IPS DF 6.9 (cell line): ENCODE measurements around the gene GRAMD1A.

Source experiments
- DNase-seq: peaks from one replicate; pipeline ENCODE4 v3.0.0-alpha.2; 2013; ENCODE audit warnings: low read depth, low spot score
- H3K27ac ChIP-seq: one replicate; pipeline ENCODE4 v1.5.1; 2013; ENCODE audit warnings: low read length, control low read depth
- H3K27me3 ChIP-seq: 2 replicates; pipeline ENCODE4 v1.6.1; 2013; ENCODE audit warnings: mild to moderate bottlenecking, low read length; ENCODE audit not compliant: control insufficient read depth, insufficient read depth
- H3K36me3 ChIP-seq: 2 replicates; pipeline ENCODE4 v1.6.1; 2013; ENCODE audit warnings: low read length; ENCODE audit not compliant: control insufficient read depth, insufficient read depth
- H3K4me1 ChIP-seq: 2 replicates; pipeline ENCODE4 v1.6.1; 2013; ENCODE audit warnings: low read length; ENCODE audit not compliant: control insufficient read depth, insufficient read depth
- H3K4me3 ChIP-seq: 2 replicates; pipeline ENCODE4 v1.5.1; 2013; ENCODE audit warnings: mild to moderate bottlenecking, low read length
- H3K9me3 ChIP-seq: 2 replicates; pipeline ENCODE4 v1.6.1; 2013; ENCODE audit warnings: low read length, inconsistent platforms; ENCODE audit not compliant: control insufficient read depth, insufficient read depth
- WGBS: extraction: QIAGEN DNeasy Blood & Tissue Kit; methylation state at CpG from one replicate; pipeline ENCODE4 v1.1.7; 2013; ENCODE audit warnings: mixed read lengths, missing lambda C conversion rate; ENCODE audit not compliant: insufficient read length, insufficient coverage; 5-methylcytosine and 5-hydroxymethylcytosine counted together

The GRAMD1A gene

GRCh38 chr19:35029737-35030256 is 29.7 kb downstream of the GRAMD1A start:
- Histone ChIP-seq H3K4me1 (no peaks in the 10 kb centered on the region), H3K9me3 (no peaks in the 10 kb centered on the region), H3K36me3 (peaks cover 19% of the 10 kb centered on the region), H3K27me3 (peaks cover 12% of the 10 kb centered on the region; the same call in 1 of the 2 replicates), H3K27ac (no peak overlapping the region), H3K4me3 (peak overlapping the region; percentile 71; the same call in 1 of the 2 replicates)
- WGBS = no CpG with 5 or more reads among the region's 11 CpGs
- DNase-seq = no peak

- no peak for DNase-seq
- peak within 1 kb of the TSS; percentile 71; the same call in 1 of the 2 replicates for H3K4me3 ChIP-seq
Observed at GRCh38 chr19:35030257-35031071, 30.3 kb downstream of the GRAMD1A start, which contains the start of gene SCN1B. Gene SCN1B, plus strand, starts transcription at chr19:35030470. Its CDS starts 351 bp downstream, at chr19:35030821.

GRCh38 chr19:35031072-35031881 is 31.2 kb downstream of the GRAMD1A start:
- H3K9me3 ChIP-seq = no peaks in the 10 kb centered on the region
- no CpG with 5 or more reads among the region's 31 CpGs for WGBS
- peak overlapping the region; percentile 71; the same call in 1 of the 2 replicates for H3K4me3 ChIP-seq
- no peak for DNase-seq
- H3K27me3 ChIP-seq = peaks cover 12% of the 10 kb centered on the region; the same call in 1 of the 2 replicates
- no peak overlapping the region for H3K27ac ChIP-seq
- peaks cover 5% of the 10 kb centered on the region for H3K36me3 ChIP-seq
- no peaks in the 10 kb centered on the region for H3K4me1 ChIP-seq

More at GRCh38 chr19:35030257-35031071, 30.3 kb downstream of the GRAMD1A start, which contains the start of gene SCN1B:
- Histone ChIP-seq H3K27ac (no peak within 1 kb of the TSS), H3K36me3 (peaks cover 13% of the 10 kb centered on the region), H3K9me3 (no peaks in the 10 kb centered on the region), H3K27me3 (peaks cover 12% of the 10 kb centered on the region; the same call in 1 of the 2 replicates), H3K4me1 (no peaks in the 10 kb centered on the region)
- WGBS = no CpG with 5 or more reads among the region's 118 CpGs

GRCh38 chr19:35032356-35032865 is 32.3 kb downstream of the GRAMD1A start:
- Histone ChIP-seq H3K27me3 (peaks cover 12% of the 10 kb centered on the region; the same call in 1 of the 2 replicates), H3K4me1 (no peaks in the 10 kb centered on the region), H3K4me3 (no peak overlapping the region), H3K27ac (no peak overlapping the region), H3K36me3 (no peaks in the 10 kb centered on the region; the same call in 1 of the 2 replicates), H3K9me3 (no peaks in the 10 kb centered on the region)
- WGBS = no CpG with 5 or more reads among the region's 17 CpGs
- no peak for DNase-seq

- Histone ChIP-seq H3K9me3 (no peaks in the 10 kb centered on the region), H3K27ac (no peak overlapping the region), H3K36me3 (no peaks in the 10 kb centered on the region; the same call in 1 of the 2 replicates), H3K4me1 (no peaks in the 10 kb centered on the region), H3K4me3 (no peak overlapping the region), H3K27me3 (peaks cover 12% of the 10 kb centered on the region; the same call in 1 of the 2 replicates)
- no peak for DNase-seq
- no CpG with 5 or more reads among the region's 30 CpGs for WGBS
Observed at GRCh38 chr19:35033067-35034004, 33.2 kb downstream of the GRAMD1A start.

GRCh38 chr19:35034005-35034502 is 33.9 kb downstream of the GRAMD1A start:
- Histone ChIP-seq H3K4me1 (0 out of 2 replicates have a peak, but pooled peaks cover 2% of the 10 kb centered on the region), H3K4me3 (no peak overlapping the region)

GRCh38 chr19:35034588-35035382 is 34.7 kb downstream of the GRAMD1A start:
- Histone ChIP-seq H3K27ac (no peak overlapping the region), H3K4me3 (no peak overlapping the region), H3K9me3 (no peaks in the 10 kb centered on the region), H3K4me1 (0 out of 2 replicates have a peak, but pooled peaks cover 3% of the 10 kb centered on the region), H3K36me3 (no peaks in the 10 kb centered on the region; the same call in 1 of the 2 replicates), H3K27me3 (peaks cover 12% of the 10 kb centered on the region; the same call in 1 of the 2 replicates)
- no peak for DNase-seq
- WGBS = no CpG with 5 or more reads among the region's 17 CpGs

More at GRCh38 chr19:35034005-35034502, 33.9 kb downstream of the GRAMD1A start:
- H3K36me3 ChIP-seq = no peaks in the 10 kb centered on the region; the same call in 1 of the 2 replicates
- peaks cover 12% of the 10 kb centered on the region; the same call in 1 of the 2 replicates for H3K27me3 ChIP-seq
- no CpG with 5 or more reads among the region's 17 CpGs for WGBS
- no peak overlapping the region for H3K27ac ChIP-seq
- H3K9me3 ChIP-seq = no peaks in the 10 kb centered on the region
- no peak for DNase-seq

- no peaks in the 10 kb centered on the region; the same call in 1 of the 2 replicates for H3K36me3 ChIP-seq
- peaks cover 8% of the 10 kb centered on the region; the same call in 1 of the 2 replicates for H3K4me1 ChIP-seq
- no peak for DNase-seq
- no peaks in the 10 kb centered on the region for H3K27me3 ChIP-seq
- H3K27ac ChIP-seq = no peak overlapping the region
- no CpG with 5 or more reads among the region's 13 CpGs for WGBS
- no peak overlapping the region for H3K4me3 ChIP-seq
- H3K9me3 ChIP-seq = no peaks in the 10 kb centered on the region
Observed at GRCh38 chr19:35037716-35038622, 37.8 kb downstream of the GRAMD1A start.
